ENCODE data around the gene ARHGAP22. TPM values are rescaled to one million over a fixed set of nuclear protein-coding genes. Genes with fewer than 3 reads are reported as not detected.
A peak's percentile ranks its signal among the peaks of the same experiment; 100 is the strongest.
"Not testable (repeated sequence)": the region's sequence is repeated elsewhere in the genome, so short reads cannot be mapped to it uniquely, and the experiment has no call there.

ARHGAP22 gene
- 2.1 and 6.3 TPM in 2 replicates for total RNA-seq (2014; rRNA removed; shearing (Covaris generic))

- no peak for DNase-seq (ENCODE audit: low spot score)
Measured at GRCh38 chr10:48604991-48605508, at the start of gene ARHGAP22. Gene ARHGAP22, minus strand, starts transcription at chr10:48605073. Its CDS starts 277 bp downstream, at chr10:48604796.

GRCh38 chr10:48653944-48654698, 49.2 kb upstream of the ARHGAP22 start:
- no peak for DNase-seq (ENCODE audit: low spot score)

GRCh38 chr10:48653347-48653746, 48.5 kb upstream of the ARHGAP22 start:
- no peak for DNase-seq (ENCODE audit: low spot score)

GRCh38 chr10:48652344-48652743, 47.5 kb upstream of the ARHGAP22 start:
- no peak for DNase-seq (ENCODE audit: low spot score)

GRCh38 chr10:48651839-48652238, 47.0 kb upstream of the ARHGAP22 start:
- no peak for DNase-seq (ENCODE audit: low spot score)

- no peak for DNase-seq (ENCODE audit: low spot score)
Measured at GRCh38 chr10:48651293-48651692, 46.4 kb upstream of the ARHGAP22 start.

GRCh38 chr10:48649349-48649944, 44.6 kb upstream of the ARHGAP22 start:
- DNase-seq (ENCODE audit: low spot score), result no peak

GRCh38 chr10:48648172-48648942, 43.5 kb upstream of the ARHGAP22 start:
- no peak for DNase-seq (ENCODE audit: low spot score)

GRCh38 chr10:48647073-48647472, 42.2 kb upstream of the ARHGAP22 start:
- DNase-seq (ENCODE audit: low spot score), result not testable (repeated sequence)

GRCh38 chr10:48645600-48645999, 40.7 kb upstream of the ARHGAP22 start:
- DNase-seq (ENCODE audit: low spot score), result no peak

GRCh38 chr10:48641099-48641690, 36.3 kb upstream of the ARHGAP22 start:
- not testable (repeated sequence) for DNase-seq (ENCODE audit: low spot score)

GRCh38 chr10:48640326-48640725, 35.5 kb upstream of the ARHGAP22 start:
- no peak for DNase-seq (ENCODE audit: low spot score)

GRCh38 chr10:48639632-48640031, 34.8 kb upstream of the ARHGAP22 start:
- DNase-seq (ENCODE audit: low spot score), result no peak

- no peak for DNase-seq (ENCODE audit: low spot score)
Measured at GRCh38 chr10:48638739-48639527, 34.1 kb upstream of the ARHGAP22 start.

GRCh38 chr10:48638158-48638557, 33.3 kb upstream of the ARHGAP22 start:
- DNase-seq (ENCODE audit: low spot score), result no peak

GRCh38 chr10:48636901-48637300, 32.0 kb upstream of the ARHGAP22 start:
- DNase-seq (ENCODE audit: low spot score), result no peak

- no peak for DNase-seq (ENCODE audit: low spot score)
Measured at GRCh38 chr10:48636231-48636630, 31.4 kb upstream of the ARHGAP22 start.

- DNase-seq (ENCODE audit: low spot score), result no peak
Measured at GRCh38 chr10:48634984-48635557, 30.2 kb upstream of the ARHGAP22 start.

- DNase-seq (ENCODE audit: low spot score), result peak; percentile 82
Measured at GRCh38 chr10:48634198-48634983, 29.5 kb upstream of the ARHGAP22 start.

All from H4 (cell line).